GM18861 (cell line): ENCODE results near the gene CYP19A1.

Experiments
- ATAC-seq: cut with Tn5 transposase; IDR thresholded peaks from one replicate; pipeline ENCODE4 v1.9.1; 2021; ENCODE audit not compliant: unreplicated experiment

The CYP19A1 gene

GRCh38 chr15:51224428-51224827, 114.0 kb downstream of the CYP19A1 start:
- ATAC-seq: no peak

- ATAC-seq: no peak
Measured at GRCh38 chr15:51223771-51224229, 114.6 kb downstream of the CYP19A1 start.

- no peak for ATAC-seq
Measured at GRCh38 chr15:51218299-51218938, 120.0 kb downstream of the CYP19A1 start.

DNA sequence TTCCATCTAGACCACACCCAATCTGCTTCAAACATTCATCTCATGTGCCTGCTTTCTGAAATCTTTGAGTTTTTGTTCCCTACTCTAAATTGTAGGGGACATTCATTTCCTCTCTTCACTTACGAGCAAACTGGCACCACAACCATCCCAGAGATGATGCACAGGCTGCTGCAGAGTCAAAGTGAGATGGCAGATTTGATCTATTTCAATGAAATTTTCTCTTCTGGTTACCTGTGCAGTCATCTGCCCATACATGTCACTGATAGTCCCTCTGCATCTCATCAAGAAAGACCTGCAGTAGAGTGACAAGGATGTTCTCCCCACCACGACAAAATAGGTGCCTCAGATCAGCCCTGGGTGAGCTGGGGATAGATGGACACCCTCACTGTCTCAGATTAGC, 125.5 kb downstream of the CYP19A1 start:
- no peak for ATAC-seq

- ATAC-seq: no peak
Measured at GRCh38 chr15:51212239-51212638, 126.2 kb downstream of the CYP19A1 start.

DNA sequence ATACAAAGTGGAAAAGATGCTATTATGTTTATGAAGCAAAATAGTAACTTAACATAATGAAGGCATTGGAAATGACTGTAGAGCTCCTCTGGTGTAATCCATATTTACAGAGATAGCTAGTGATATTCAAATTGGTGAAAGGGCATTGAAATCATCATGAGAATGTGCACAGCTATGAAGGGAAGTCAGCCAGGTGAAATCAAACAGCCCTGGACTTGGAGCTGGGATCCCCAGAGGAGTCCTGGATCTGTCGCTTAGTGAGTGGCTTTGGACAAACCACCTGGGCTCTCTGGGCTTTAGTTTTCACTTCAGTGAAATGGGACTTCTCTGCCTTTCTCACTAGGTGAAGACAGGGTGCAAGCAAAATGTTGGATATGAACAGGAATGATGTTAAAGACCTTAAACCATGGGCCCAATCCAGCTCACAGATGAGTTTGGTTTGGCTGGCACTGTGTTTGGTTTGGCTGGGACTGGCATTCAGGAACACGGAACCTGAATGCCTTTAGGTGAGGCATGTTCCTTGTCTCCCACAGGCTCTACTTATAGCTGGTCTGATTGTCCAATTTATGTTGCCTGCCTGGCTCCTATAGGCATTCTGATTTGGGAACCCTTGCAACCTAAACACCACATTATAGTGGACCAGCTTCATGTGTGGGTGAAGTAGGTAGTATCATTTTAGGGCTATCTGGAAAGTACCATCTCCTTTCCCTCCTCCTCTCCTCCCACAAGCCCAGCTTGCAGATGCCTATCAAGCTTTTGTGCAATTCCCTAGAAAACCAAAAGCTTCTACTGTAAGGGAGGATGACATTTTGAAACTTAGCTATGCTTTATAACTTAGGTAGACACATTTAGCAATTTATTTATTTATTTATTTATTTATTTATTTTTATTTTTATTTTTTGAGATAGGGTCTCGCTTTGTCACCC, 133.1 kb downstream of the CYP19A1 start:
- no peak for ATAC-seq

DNA sequence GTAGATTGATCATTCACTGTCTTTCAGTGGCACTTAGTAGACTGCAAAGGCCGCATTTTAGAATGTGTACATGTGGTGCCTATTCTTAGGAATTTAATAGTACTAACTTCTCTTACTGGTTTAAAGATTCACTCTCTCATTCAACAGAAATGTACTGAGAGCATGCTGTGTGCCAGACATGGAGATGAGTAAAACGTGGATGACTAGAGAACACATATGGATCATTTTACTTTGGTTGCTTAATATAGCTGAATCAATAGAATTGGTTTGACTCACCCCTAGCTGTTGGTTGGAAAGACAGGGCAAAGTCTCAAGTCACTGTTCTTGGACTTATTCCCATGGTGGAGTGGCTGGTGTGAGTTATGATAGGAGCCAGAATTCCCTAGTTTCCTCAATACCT, 134.6 kb downstream of the CYP19A1 start:
- ATAC-seq: no peak

DNA sequence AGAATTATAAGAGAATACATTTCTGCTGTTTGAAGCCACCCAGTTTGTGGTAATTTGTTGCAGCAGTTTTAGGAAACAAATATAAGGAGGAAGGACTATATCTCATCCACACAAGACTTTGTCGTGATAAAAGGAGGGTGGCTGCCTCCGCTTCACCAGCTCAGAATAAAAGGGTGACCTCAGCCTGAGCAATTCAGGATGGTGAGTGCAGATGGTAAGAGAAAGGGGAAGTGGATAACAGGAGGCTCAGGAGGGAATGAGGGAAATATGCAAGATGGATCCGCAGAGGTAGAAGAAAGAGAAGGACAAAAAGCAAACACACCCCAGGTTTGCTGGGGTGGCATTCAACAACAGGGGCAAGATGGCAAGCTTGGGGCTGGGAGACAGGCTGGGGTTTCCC, 135.6 kb downstream of the CYP19A1 start:
- no peak for ATAC-seq

DNA sequence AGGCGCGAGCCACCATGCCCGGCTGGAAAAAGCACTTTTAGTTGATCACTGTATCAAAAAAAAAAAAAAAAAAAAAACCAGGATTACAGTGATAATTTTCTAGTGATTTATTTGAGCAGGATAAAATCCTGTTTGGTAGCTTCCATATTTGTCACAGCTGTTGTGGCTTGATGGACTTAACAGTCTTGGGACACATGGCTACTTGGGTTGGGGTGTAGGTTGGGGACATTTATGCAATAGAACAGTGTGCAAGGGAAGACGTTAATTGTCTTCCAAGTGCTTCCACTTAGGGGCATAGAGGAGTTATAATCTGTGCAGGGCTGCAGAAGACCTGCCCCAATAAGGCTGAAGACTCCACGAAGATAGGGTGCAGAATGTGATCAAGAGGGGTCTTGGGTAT, 136.8 kb downstream of the CYP19A1 start:
- ATAC-seq: no peak

DNA sequence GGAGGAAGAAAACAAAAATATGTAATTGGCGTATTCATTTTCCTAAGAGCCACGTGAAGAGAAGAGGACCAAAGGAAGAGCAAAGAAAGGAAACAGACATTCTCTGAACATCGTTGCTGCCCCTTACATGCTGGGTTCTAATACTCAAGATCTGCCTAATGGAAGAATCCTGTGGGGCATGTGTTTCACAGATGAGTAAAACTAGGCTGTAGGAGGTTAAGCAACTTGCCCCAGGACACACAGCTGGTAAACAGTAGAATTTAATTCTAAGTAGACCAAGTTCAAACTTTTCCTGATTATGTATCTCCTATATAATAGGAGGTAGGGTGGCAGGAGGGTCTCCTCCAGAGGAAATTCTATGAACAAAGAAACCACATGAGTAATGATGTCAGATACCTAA, 137.6 kb downstream of the CYP19A1 start:
- no peak for ATAC-seq

GRCh38 chr15:51199541-51199940, 138.9 kb downstream of the CYP19A1 start:
- no peak for ATAC-seq

- ATAC-seq: no peak
Measured at GRCh38 chr15:51198701-51199232, 139.6 kb downstream of the CYP19A1 start.

DNA sequence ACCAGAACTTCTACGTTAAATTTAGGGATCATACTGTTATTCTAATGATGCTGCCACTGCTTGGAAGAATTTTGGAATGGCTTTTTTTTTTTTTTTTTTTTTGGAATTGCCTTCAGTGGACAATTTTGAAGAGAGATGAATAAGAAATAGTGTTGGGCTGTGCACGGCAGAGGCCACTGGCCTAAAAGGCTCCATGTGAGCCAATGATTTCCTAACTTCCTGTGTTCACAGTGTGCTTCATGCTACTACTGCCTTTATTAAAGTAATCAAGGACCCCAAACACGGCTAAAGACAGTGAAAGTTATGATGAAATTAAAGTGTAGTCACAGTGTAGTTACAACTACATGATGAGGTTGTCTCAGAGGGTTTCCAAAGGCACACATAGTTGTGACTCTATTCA, 142.9 kb downstream of the CYP19A1 start:
- ATAC-seq: no peak

DNA sequence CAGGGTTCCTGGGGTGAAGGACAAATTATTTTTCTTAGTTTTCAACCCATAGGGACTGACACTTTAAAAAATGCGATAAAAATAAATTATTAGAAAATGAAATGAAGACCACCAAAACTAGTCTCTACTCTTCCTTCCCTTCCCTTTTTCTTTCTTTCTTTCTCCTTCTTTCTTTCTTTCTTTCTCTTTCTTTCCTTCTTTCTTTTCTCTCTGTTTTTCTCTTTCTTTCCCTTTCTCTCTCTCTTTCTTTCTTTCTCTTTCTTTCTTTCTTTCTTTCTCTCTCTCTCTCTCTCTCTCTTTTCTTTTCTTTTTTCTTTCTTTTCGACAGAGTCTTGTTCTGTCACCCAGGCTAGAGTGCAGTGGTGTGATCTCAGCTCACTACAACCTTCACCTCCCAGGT, 144.4 kb downstream of the CYP19A1 start:
- ATAC-seq: no peak

GRCh38 chr15:51193526-51193925, 144.9 kb downstream of the CYP19A1 start:
- ATAC-seq: no peak

DNA sequence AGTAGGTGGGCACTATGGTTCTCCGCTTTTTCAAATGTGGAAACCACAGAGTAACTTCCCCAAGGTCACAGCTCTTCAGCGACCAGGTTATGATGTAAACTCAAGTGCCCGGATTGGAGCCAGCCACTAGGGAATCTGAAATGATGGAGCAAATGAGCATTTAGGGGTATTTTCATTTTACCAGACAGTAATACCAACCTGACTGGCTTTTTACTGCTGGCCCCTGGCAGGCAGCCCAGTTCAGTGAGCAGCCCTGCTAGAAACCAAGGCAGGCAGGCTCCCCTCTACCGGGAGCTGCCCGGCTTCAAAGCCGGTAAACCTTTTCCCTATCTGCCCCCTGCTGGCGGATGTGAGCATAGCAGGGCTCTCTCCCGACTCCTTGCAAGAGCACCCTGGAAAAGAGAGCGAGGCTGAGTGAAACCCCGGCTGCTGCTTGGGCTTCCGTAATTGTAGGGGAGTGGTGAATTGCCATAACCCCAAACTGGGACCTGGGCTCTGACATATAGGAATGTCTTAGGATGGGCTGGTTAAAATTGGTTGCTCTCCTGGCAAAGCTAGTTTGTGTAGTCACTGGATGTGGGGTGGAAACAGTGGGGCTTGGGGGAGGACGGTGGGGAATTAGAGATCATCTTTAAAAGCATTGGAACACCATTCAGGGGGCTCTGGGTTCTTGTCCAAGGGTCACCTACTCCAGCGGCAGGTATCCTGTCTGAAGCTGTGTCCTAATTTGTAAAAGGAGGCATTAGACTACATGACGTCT, 145.7 kb downstream of the CYP19A1 start:
- ATAC-seq: peak; percentile 69

- ATAC-seq: no peak
Measured at GRCh38 chr15:51191766-51192165, 146.6 kb downstream of the CYP19A1 start.

DNA sequence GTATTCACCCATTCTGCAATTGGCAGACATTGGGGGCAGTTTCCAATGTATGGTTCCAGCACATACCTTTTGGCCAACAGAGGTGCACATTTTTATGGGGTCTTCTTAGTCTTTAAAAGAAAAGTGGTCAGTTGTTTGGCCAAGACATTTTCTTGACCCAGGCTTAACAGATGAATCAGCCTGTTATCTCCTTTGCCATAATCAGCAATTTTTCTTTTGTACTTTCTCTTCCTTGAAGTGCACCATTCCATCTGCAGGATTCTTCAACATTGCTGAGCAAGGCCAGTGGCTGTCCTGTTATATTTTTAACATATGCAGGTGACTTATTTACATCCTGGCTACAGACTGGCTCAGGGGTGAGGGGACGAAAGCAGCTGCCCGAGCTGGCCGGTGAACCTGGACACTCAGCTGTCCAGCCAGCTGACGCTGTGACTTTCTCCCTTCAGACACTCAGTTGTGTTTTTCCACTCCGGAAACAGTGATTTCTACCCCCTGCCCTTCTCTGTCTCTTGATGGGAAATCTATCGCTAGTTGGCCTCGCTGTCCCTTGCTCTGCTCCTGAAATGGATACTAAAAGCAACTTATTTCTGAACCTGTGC, 147.2 kb downstream of the CYP19A1 start:
- ATAC-seq: no peak

- ATAC-seq: no peak
Measured at GRCh38 chr15:51190424-51191068, 147.8 kb downstream of the CYP19A1 start.

DNA sequence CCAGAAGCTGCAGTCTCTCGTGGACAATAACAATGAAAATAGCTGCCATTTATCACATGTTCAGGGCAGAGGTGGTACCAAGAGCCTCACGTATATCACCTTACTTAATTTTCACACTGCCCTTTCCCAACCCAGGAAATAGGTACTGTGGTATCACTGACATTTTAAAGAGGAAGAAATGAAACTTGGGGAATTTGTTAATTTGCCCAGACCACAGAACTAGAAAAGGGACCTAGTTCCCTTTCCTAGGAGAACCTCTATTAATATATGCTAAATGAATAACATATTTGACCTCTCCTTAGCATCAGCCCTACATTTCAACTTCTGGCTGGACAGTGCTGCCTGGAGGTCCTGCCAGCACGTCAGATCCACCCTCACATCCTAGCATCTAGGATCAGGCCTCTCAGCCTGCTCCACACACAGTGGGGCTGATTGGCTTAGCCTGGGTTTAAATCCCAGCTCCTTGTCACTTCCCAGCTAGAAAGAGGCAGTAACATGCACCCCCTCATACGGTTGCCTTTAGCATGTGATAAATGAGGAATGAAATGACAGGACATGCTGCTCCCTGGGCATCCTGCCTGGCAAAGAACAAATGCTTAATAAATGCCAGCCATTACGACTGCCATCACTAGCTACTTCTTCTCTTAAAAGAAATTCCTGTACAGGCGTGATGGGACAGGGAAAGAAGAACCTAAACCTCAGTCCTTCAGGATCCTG, 148.6 kb downstream of the CYP19A1 start:
- ATAC-seq: no peak
